GM23338 (cell line): ENCODE measurements around the gene TSPAN12. TPM values are rescaled to one million over a fixed set of nuclear protein-coding genes. Genes with fewer than 3 reads are reported as not detected.

Source experiments
- ATAC-seq: fragments of 200-7000 bp; cut with Tn5 transposase; 3 replicates; pipeline ENCODE4 v1.9.1; 2020
- DNase-seq: peaks from one replicate; pipeline ENCODE4 v3.0.0-alpha.2; 2015; ENCODE audit warnings: low spot score
- H2AFZ ChIP-seq: fragments of 200-600 bp; sonication (generic); 2 replicates; pipeline ENCODE4 v1.8.0; 2016; ENCODE audit warnings: antibody characterized with exemption, mild to moderate bottlenecking, moderate library complexity
- H3F3A ChIP-seq: fragments of 200-600 bp; sonication (generic); replicated peaks from 2 replicates; pipeline ENCODE4 v1.8.0; 2017; ENCODE audit warnings: antibody characterized with exemption, mixed run types, low read depth
- H3K27ac ChIP-seq: fragments of 200-600 bp; sonication (generic); 2 replicates; pipeline ENCODE4 v1.6.1; 2016; ENCODE audit warnings: low read depth
- H3K27me3 ChIP-seq: fragments of 200-600 bp; sonication (generic); 2 replicates; pipeline ENCODE4 v1.8.0; 2016; ENCODE audit warnings: mild to moderate bottlenecking, mixed run types, moderate library complexity; ENCODE audit not compliant: insufficient read depth
- H3K36me3 ChIP-seq: fragments of 200-600 bp; sonication (generic); 2 replicates; pipeline ENCODE4 v1.8.0; 2016; ENCODE audit warnings: mild to moderate bottlenecking; ENCODE audit not compliant: insufficient read depth
- H3K4me1 ChIP-seq: fragments of 200-600 bp; sonication (generic); 2 replicates; pipeline ENCODE4 v1.8.0; 2016; ENCODE audit warnings: mild to moderate bottlenecking, moderate library complexity; ENCODE audit not compliant: insufficient read depth
- H3K4me2 ChIP-seq: fragments of 200-600 bp; sonication (generic); 2 replicates; pipeline ENCODE4 v1.7.1; 2017; ENCODE audit warnings: mixed run types
- H3K4me3 ChIP-seq: fragments of 200-600 bp; sonication (generic); 2 replicates; pipeline ENCODE4 v1.6.1; 2016; ENCODE audit warnings: mixed run types
- H3K79me2 ChIP-seq: fragments of 200-600 bp; sonication (generic); replicated peaks from 2 replicates; pipeline ENCODE4 v1.8.0; 2017; ENCODE audit warnings: mild to moderate bottlenecking; ENCODE audit not compliant: insufficient read depth
- H3K9me2 ChIP-seq: fragments of 200-600 bp; sonication (generic); 2 replicates; pipeline ENCODE4 v1.8.0; 2017; ENCODE audit not compliant: insufficient read depth
- H4K20me1 ChIP-seq: fragments of 200-600 bp; sonication (generic); replicated peaks from 2 replicates; pipeline ENCODE4 v1.8.0; 2017; ENCODE audit warnings: mild to moderate bottlenecking; ENCODE audit not compliant: insufficient read depth
- H3K27ac Mint-ChIP-seq: 2 replicates; pipeline ENCODE4 v1.8.0; 2020; ENCODE audit warnings: inconsistent platforms, mild to moderate bottlenecking, moderate library complexity, mixed read lengths
- H3K27me3 Mint-ChIP-seq: 3 replicates; pipeline ENCODE4 v1.8.0; 2022; ENCODE audit warnings: low read depth, mild to moderate bottlenecking, moderate library complexity, mixed read lengths, inconsistent platforms; ENCODE audit not compliant: insufficient read depth, poor library complexity
- H3K36me3 Mint-ChIP-seq: 3 replicates; pipeline ENCODE4 v1.8.0; 2021; ENCODE audit warnings: low read depth, mild to moderate bottlenecking, inconsistent platforms, moderate library complexity, mixed read lengths
- H3K4me1 Mint-ChIP-seq: 3 replicates; pipeline ENCODE4 v1.8.0; 2020; ENCODE audit warnings: mild to moderate bottlenecking, inconsistent platforms, mixed read lengths
- H3K4me3 Mint-ChIP-seq: 3 replicates; pipeline ENCODE4 v1.8.0; 2021; ENCODE audit warnings: moderate library complexity, mild to moderate bottlenecking, inconsistent platforms, mixed read lengths
- H3K9me3 Mint-ChIP-seq: 3 replicates; pipeline ENCODE4 v1.8.0; 2020; ENCODE audit warnings: moderate library complexity, mild to moderate bottlenecking, inconsistent platforms, mixed read lengths
- CREB1 ChIP-seq: fragments of 250-450 bp; sonication (Bioruptor Pico); IDR thresholded peaks from 2 replicates; pipeline ENCODE4 v1.5.0; 2020; ENCODE audit warnings: low read depth, mild to moderate bottlenecking, moderate library complexity
- CTCF ChIP-seq, 2 experiments: fragments of 200-600 bp in 1 of 2; sonication (generic) in 1 of 2; conservative IDR thresholded peaks; 2 replicates each; pipeline versions ENCODE4 v1.5.1 to v1.6.1; 2016 to 2017; ENCODE audit warnings: antibody characterized with exemption in 2 of 2, low read depth in 2 of 2, mild to moderate bottlenecking in 2 of 2, moderate library complexity in 1 of 2
- NANOG ChIP-seq: IDR thresholded peaks from 2 replicates; pipeline ENCODE4 v1.6.1; 2016; ENCODE audit warnings: antibody characterized with exemption, borderline replicate concordance
- POLR2AphosphoS5 ChIP-seq: IDR thresholded peaks from 2 replicates; pipeline ENCODE4 v1.6.1; 2016; ENCODE audit warnings: antibody characterized with exemption, low read depth
- ZNF114 ChIP-seq: fragments of 250-450 bp; sonication (Bioruptor Pico); IDR thresholded peaks from 2 replicates; pipeline ENCODE4 v1.5.0; 2020; ENCODE audit warnings: mild to moderate bottlenecking, moderate library complexity
- ZNF331 ChIP-seq: fragments of 250-450 bp; sonication (Bioruptor Pico); IDR thresholded peaks from 2 replicates; pipeline ENCODE4 v1.5.0; 2020; ENCODE audit warnings: low read depth, mild to moderate bottlenecking, moderate library complexity
- polyA plus RNA-seq: library from polyadenylated mRNA; unstranded; fragments of >200 nt; fragmentation: Nextera tagmentation; extraction: Ambion mirVana; gene quantifications from 2 replicates; pipeline ENCODE4 v1.2.1, GENCODE V29; 2016
- total RNA-seq: library from RNA; depleted of rRNA; stranded (reverse); fragments of >200 nt; shearing (Covaris generic); gene quantifications from 2 replicates; pipeline ENCODE4 v1.2.3, GENCODE V29; 2014
- TF ChIP-seq, protein P1 (sequence below): IDR thresholded peaks from one replicate; pipeline ENCODE4 v1.6.1; 2018; ENCODE audit warnings: antibody characterized with exemption; ENCODE audit not compliant: unreplicated experiment
- TF ChIP-seq, protein P2 (sequence below): fragments of 250-450 bp; sonication (Bioruptor Pico); IDR thresholded peaks from 2 replicates; pipeline ENCODE4 v1.5.0; 2020; ENCODE audit warnings: mild to moderate bottlenecking, moderate library complexity

Gene TSPAN12
- total and polyA plus RNA-seq, 2 experiments from 2014 or later = 9.7 to 11.7 TPM

- DNase-seq = no peak
- Histone ChIP-seq H2AFZ (no peak overlapping the region), H3K4me3 (no peak overlapping the region), H3K9me2 (0 out of 2 replicates have a peak, but pooled peaks cover 5% of the 10 kb centered on the region), H3K27me3 (no peaks in the 10 kb centered on the region), H3K4me1 (peaks cover 6% of the 10 kb centered on the region; the same call in 1 of the 2 replicates), H4K20me1 (no peaks in the 10 kb centered on the region), H3K4me2 (no peak overlapping the region), H3F3A (no peaks in the 10 kb centered on the region), H3K27ac (no peak overlapping the region), H3K36me3 (no peaks in the 10 kb centered on the region), H3K79me2 (no peaks in the 10 kb centered on the region)
- no peak for ATAC-seq
- Mint-ChIP-seq H3K27me3 (no peaks in the 10 kb centered on the region), H3K9me3 (no peaks in the 10 kb centered on the region), H3K36me3 (no peaks in the 10 kb centered on the region), H3K4me1 (peaks cover 11% of the 10 kb centered on the region), H3K4me3 (no peak overlapping the region), H3K27ac (no peak overlapping the region)
- TF ChIP-seq CTCF (conservative IDR thresholded peaks at IDR 0.05; ENCODE audit: low read depth in 2 of 2) (no peak), POLR2AphosphoS5 (no peak), ZNF114 (no peak), ZNF331 (CRISPR knock-in tag) (no peak), CREB1 (no peak), NANOG (no peak)
- TF ChIP-seq, protein P1, sequence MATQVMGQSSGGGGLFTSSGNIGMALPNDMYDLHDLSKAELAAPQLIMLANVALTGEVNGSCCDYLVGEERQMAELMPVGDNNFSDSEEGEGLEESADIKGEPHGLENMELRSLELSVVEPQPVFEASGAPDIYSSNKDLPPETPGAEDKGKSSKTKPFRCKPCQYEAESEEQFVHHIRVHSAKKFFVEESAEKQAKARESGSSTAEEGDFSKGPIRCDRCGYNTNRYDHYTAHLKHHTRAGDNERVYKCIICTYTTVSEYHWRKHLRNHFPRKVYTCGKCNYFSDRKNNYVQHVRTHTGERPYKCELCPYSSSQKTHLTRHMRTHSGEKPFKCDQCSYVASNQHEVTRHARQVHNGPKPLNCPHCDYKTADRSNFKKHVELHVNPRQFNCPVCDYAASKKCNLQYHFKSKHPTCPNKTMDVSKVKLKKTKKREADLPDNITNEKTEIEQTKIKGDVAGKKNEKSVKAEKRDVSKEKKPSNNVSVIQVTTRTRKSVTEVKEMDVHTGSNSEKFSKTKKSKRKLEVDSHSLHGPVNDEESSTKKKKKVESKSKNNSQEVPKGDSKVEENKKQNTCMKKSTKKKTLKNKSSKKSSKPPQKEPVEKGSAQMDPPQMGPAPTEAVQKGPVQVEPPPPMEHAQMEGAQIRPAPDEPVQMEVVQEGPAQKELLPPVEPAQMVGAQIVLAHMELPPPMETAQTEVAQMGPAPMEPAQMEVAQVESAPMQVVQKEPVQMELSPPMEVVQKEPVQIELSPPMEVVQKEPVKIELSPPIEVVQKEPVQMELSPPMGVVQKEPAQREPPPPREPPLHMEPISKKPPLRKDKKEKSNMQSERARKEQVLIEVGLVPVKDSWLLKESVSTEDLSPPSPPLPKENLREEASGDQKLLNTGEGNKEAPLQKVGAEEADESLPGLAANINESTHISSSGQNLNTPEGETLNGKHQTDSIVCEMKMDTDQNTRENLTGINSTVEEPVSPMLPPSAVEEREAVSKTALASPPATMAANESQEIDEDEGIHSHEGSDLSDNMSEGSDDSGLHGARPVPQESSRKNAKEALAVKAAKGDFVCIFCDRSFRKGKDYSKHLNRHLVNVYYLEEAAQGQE = no peak
- TF ChIP-seq, protein P2, sequence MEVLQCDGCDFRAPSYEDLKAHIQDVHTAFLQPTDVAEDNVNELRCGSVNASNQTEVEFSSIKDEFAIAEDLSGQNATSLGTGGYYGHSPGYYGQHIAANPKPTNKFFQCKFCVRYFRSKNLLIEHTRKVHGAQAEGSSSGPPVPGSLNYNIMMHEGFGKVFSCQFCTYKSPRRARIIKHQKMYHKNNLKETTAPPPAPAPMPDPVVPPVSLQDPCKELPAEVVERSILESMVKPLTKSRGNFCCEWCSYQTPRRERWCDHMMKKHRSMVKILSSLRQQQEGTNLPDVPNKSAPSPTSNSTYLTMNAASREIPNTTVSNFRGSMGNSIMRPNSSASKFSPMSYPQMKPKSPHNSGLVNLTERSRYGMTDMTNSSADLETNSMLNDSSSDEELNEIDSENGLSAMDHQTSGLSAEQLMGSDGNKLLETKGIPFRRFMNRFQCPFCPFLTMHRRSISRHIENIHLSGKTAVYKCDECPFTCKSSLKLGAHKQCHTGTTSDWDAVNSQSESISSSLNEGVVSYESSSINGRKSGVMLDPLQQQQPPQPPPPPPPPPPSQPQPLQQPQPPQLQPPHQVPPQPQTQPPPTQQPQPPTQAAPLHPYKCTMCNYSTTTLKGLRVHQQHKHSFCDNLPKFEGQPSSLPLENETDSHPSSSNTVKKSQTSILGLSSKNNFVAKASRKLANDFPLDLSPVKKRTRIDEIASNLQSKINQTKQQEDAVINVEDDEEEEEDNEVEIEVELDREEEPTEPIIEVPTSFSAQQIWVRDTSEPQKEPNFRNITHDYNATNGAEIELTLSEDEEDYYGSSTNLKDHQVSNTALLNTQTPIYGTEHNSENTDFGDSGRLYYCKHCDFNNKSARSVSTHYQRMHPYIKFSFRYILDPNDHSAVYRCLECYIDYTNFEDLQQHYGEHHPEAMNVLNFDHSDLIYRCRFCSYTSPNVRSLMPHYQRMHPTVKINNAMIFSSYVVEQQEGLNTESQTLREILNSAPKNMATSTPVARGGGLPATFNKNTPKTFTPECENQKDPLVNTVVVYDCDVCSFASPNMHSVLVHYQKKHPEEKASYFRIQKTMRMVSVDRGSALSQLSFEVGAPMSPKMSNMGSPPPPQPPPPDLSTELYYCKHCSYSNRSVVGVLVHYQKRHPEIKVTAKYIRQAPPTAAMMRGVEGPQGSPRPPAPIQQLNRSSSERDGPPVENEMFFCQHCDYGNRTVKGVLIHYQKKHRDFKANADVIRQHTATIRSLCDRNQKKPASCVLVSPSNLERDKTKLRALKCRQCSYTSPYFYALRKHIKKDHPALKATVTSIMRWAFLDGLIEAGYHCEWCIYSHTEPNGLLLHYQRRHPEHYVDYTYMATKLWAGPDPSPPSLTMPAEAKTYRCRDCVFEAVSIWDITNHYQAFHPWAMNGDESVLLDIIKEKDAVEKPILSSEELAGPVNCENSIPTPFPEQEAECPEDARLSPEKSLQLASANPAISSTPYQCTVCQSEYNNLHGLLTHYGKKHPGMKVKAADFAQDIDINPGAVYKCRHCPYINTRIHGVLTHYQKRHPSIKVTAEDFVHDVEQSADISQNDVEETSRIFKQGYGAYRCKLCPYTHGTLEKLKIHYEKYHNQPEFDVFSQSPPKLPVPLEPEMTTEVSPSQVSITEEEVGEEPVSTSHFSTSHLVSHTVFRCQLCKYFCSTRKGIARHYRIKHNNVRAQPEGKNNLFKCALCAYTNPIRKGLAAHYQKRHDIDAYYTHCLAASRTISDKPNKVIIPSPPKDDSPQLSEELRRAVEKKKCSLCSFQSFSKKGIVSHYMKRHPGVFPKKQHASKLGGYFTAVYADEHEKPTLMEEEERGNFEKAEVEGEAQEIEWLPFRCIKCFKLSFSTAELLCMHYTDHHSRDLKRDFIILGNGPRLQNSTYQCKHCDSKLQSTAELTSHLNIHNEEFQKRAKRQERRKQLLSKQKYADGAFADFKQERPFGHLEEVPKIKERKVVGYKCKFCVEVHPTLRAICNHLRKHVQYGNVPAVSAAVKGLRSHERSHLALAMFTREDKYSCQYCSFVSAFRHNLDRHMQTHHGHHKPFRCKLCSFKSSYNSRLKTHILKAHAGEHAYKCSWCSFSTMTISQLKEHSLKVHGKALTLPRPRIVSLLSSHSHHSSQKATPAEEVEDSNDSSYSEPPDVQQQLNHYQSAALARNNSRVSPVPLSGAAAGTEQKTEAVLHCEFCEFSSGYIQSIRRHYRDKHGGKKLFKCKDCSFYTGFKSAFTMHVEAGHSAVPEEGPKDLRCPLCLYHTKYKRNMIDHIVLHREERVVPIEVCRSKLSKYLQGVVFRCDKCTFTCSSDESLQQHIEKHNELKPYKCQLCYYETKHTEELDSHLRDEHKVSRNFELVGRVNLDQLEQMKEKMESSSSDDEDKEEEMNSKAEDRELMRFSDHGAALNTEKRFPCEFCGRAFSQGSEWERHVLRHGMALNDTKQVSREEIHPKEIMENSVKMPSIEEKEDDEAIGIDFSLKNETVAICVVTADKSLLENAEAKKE (CRISPR knock-in tag) = no peak
Measured at GRCh38 chr7:120770206-120770605, 87.7 kb downstream of the TSPAN12 start.
